ENCODE data around the gene RECK. TPM values are rescaled to one million over a fixed set of nuclear protein-coding genes. Genes with fewer than 3 reads are reported as not detected.
A peak's percentile ranks its signal among the peaks of the same experiment; 100 is the strongest.

RECK gene
- total RNA-seq, 1 experiment from 2014 or later: 13.2 TPM

DNA sequence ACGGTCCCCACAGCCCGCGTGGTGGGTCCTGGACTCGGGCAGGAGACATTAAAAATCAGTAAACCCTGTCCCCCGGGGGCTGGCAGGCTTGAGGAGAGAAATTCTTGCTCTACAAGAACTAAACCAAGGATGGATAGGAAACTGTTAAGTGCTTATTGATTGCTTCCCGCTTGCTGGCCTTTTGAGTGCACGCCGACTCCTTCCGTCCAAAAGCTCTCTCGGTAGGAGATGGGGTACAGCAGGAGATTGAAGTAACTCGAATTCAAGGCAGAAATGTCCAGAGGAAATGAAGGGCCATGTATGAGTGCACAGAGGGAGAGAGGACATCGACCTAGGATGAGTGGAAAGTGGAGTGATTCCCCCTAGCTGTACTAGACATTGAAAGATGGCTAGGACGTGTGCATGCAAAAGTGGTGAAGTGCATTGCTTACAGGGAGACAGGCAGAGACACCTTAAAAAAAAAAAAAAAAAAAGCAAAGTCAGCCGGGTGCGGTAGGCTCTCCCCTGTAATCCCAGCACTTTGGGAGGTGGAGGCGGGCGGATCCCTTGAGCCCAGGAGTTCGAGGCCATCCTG, 923 bp downstream of the RECK start:
- peak; percentile 22 for DNase-seq (ENCODE audit: low read depth, low spot score)
- H3K27ac ChIP-seq (ENCODE audit: low read length): peak overlapping the region; percentile 82
- ATAC-seq: peak; percentile 39
- ChIA-PET POLR2A (interaction anchor here (0.5 to 0.6 kb wide), 2 partner anchors 49 to 179 kb away, joined by 3 to 20 read pairs; no protein-coding TSS in a partner anchor), CTCF (interaction anchor here (0.6 to 3.1 kb wide), 2 partner anchors 14 to 18 kb away, joined by 3 to 15 read pairs; no protein-coding TSS in a partner anchor)
- intact Hi-C loops (cut with micrococcal nuclease; ENCODE audit: unreplicated experiment): no loop called here
- peaks cover under 1% of the 10 kb centered on the region; the same call in 1 of the 2 replicates for H3K27me3 ChIP-seq (ENCODE audit: control insufficient read depth, insufficient read depth, low read length)
- H3K4me3 ChIP-seq (ENCODE audit: low read depth in 2 of 2, low read length in 2 of 2): peak overlapping the region; percentile 61 to 75
- no peaks in the 10 kb centered on the region for H3K36me3 ChIP-seq (ENCODE audit: control insufficient read depth, insufficient read depth, low read length)
- in situ Hi-C loops (cut with HindIII; ENCODE audit: low pct_unique_long_range_greater_than_20kb, low sequenced_read_pairs): no loop called here
- H3K9me3 ChIP-seq (ENCODE audit: control insufficient read depth, insufficient read depth, low read depth, low read length): no peaks in the 10 kb centered on the region
- no TSS peak for BruUV-seq (replicated peaks)
- peaks cover 9% of the 10 kb centered on the region for H3K4me1 ChIP-seq (ENCODE audit: control insufficient read depth, insufficient read depth, low read length)
- TF ChIP-seq, protein P1, sequence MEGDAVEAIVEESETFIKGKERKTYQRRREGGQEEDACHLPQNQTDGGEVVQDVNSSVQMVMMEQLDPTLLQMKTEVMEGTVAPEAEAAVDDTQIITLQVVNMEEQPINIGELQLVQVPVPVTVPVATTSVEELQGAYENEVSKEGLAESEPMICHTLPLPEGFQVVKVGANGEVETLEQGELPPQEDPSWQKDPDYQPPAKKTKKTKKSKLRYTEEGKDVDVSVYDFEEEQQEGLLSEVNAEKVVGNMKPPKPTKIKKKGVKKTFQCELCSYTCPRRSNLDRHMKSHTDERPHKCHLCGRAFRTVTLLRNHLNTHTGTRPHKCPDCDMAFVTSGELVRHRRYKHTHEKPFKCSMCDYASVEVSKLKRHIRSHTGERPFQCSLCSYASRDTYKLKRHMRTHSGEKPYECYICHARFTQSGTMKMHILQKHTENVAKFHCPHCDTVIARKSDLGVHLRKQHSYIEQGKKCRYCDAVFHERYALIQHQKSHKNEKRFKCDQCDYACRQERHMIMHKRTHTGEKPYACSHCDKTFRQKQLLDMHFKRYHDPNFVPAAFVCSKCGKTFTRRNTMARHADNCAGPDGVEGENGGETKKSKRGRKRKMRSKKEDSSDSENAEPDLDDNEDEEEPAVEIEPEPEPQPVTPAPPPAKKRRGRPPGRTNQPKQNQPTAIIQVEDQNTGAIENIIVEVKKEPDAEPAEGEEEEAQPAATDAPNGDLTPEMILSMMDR (IDR thresholded peaks at IDR 0.05): no peak
- TF ChIP-seq SIN3A (IDR thresholded peaks at IDR 0.05; ENCODE audit: borderline replicate concordance, insufficient read depth, low read depth, low read length) (no peak), POLR2AphosphoS5 (IDR thresholded peaks at IDR 0.05; ENCODE audit: low read depth, low read length) (no peak), TCF7L2 (IDR thresholded peaks at IDR 0.05; ENCODE audit: low read depth, low read length) (no peak)
- TF ChIP-seq, protein P2, sequence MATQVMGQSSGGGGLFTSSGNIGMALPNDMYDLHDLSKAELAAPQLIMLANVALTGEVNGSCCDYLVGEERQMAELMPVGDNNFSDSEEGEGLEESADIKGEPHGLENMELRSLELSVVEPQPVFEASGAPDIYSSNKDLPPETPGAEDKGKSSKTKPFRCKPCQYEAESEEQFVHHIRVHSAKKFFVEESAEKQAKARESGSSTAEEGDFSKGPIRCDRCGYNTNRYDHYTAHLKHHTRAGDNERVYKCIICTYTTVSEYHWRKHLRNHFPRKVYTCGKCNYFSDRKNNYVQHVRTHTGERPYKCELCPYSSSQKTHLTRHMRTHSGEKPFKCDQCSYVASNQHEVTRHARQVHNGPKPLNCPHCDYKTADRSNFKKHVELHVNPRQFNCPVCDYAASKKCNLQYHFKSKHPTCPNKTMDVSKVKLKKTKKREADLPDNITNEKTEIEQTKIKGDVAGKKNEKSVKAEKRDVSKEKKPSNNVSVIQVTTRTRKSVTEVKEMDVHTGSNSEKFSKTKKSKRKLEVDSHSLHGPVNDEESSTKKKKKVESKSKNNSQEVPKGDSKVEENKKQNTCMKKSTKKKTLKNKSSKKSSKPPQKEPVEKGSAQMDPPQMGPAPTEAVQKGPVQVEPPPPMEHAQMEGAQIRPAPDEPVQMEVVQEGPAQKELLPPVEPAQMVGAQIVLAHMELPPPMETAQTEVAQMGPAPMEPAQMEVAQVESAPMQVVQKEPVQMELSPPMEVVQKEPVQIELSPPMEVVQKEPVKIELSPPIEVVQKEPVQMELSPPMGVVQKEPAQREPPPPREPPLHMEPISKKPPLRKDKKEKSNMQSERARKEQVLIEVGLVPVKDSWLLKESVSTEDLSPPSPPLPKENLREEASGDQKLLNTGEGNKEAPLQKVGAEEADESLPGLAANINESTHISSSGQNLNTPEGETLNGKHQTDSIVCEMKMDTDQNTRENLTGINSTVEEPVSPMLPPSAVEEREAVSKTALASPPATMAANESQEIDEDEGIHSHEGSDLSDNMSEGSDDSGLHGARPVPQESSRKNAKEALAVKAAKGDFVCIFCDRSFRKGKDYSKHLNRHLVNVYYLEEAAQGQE (IDR thresholded peaks at IDR 0.05; ENCODE audit: insufficient read depth in 1 of 2, low read depth in 2 of 2, low read length in 1 of 2): no peak

DNA sequence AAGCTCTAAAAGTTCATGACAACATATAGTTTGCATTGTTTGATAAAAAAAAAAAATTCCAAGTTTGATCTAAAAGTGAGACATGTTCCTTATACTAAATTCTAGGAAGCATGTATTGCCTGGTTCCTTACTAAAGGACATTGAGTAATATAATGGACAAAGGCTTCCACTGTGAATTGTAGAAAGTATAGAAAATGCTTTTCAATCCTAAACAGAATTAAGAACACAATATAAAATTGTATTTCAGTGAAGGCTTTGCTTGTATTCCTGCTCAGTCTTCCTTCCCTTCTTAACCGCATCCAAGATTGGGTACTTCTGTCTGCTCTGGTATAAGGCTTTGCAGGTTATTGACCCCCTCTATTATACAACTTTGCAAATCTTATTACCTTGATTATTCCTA, 2.4 kb downstream of the RECK start:
- Histone ChIP-seq H3K4me3 (ENCODE audit: low read depth in 2 of 2, low read length in 2 of 2) (no peak overlapping the region), H3K27me3 (ENCODE audit: control insufficient read depth, insufficient read depth, low read length) (no peaks in the 10 kb centered on the region; the same call in 1 of the 2 replicates), H3K27ac (ENCODE audit: low read length) (no peak overlapping the region), H3K36me3 (ENCODE audit: control insufficient read depth, insufficient read depth, low read length) (no peaks in the 10 kb centered on the region), H3K4me1 (ENCODE audit: control insufficient read depth, insufficient read depth, low read length) (peaks cover 9% of the 10 kb centered on the region), H3K9me3 (ENCODE audit: control insufficient read depth, insufficient read depth, low read depth, low read length) (no peaks in the 10 kb centered on the region)
- BruUV-seq (replicated peaks): no TSS peak
- no peak for TF ChIP-seq SIN3A (IDR thresholded peaks at IDR 0.05; ENCODE audit: borderline replicate concordance, insufficient read depth, low read depth, low read length)
- no peak for TF ChIP-seq POLR2AphosphoS5 (IDR thresholded peaks at IDR 0.05; ENCODE audit: low read depth, low read length)
- TF ChIP-seq, protein P2 (IDR thresholded peaks at IDR 0.05; ENCODE audit: insufficient read depth in 1 of 2, low read depth in 2 of 2, low read length in 1 of 2): no peak
- TF ChIP-seq, protein P1 (IDR thresholded peaks at IDR 0.05): no peak
- no peak for TF ChIP-seq TCF7L2 (IDR thresholded peaks at IDR 0.05; ENCODE audit: low read depth, low read length)
- POLR2A ChIA-PET: no interaction called here
- in situ Hi-C loops (cut with HindIII; ENCODE audit: low pct_unique_long_range_greater_than_20kb, low sequenced_read_pairs): no loop called here
- ATAC-seq: no peak
- CTCF ChIA-PET: interaction anchor here (0.6 kb wide), 1 partner anchor 51 kb away, joined by 3 read pairs; no protein-coding TSS in a partner anchor
- DNase-seq (ENCODE audit: low read depth, low spot score): no peak
- intact Hi-C loops (cut with micrococcal nuclease; ENCODE audit: unreplicated experiment): no loop called here
